ENCODE data around the gene DAG1. TPM values are rescaled to one million over a fixed set of nuclear protein-coding genes. Genes with fewer than 3 reads are reported as not detected.

Gene DAG1
- total RNA-seq, 1 experiment from 2014 or later, result 99.9 TPM

DNA sequence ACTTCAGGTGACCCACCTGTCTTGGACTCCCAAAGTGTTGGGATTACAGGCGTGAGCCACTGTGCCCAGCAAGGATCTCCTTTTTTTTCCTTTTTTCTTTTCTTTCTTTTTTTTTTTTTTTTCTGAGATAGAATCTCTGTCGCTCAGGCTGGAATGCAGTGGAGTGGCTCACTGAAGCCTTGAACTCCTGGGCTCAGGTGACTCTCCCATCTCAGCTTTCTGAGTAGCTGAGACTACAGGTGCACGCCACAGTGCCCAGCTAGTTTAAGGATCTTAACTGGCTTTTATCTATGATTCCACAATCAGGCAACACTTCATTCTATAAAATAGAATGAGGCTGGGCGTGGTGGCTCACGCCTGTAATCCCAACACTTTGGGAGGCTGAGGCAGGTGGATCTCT, 24.7 kb upstream of the DAG1 start:
- Histone ChIP-seq H3K4me1 (ENCODE audit: control insufficient read depth in 1 of 2, insufficient read depth in 2 of 2, low read length in 2 of 2) (peaks cover 7 to 15% of the 10 kb centered on the region in 2 experiments), H3K4me3 (replicated peaks in 1 of 2; ENCODE audit: low read depth in 1 of 2, low read length in 2 of 2) (no peak overlapping the region), H3K9me3 (ENCODE audit: control insufficient read depth in 1 of 2, insufficient read depth in 1 of 2, low read depth in 1 of 2, low read length in 2 of 2) (no peaks in the 10 kb centered on the region), H3K36me3 (ENCODE audit: control insufficient read depth in 1 of 2, insufficient read depth in 2 of 2, low read length in 2 of 2) (no peaks in the 10 kb centered on the region), H3K9me2 (ENCODE audit: insufficient read depth) (no peaks in the 10 kb centered on the region), H3K79me2 (ENCODE audit: insufficient read depth, low read length) (no peaks in the 10 kb centered on the region), H3K27me3 (ENCODE audit: insufficient read depth, low read length) (no peaks in the 10 kb centered on the region), H3K27ac (ENCODE audit: low read depth, low read length) (no peak overlapping the region), H2AFZ (ENCODE audit: low read depth, low read length, poor library complexity, severe bottlenecking) (no peak overlapping the region), H3K9ac (ENCODE audit: low read length) (no peak overlapping the region), H3K4me2 (ENCODE audit: low read length) (no peak overlapping the region), H4K20me1 (ENCODE audit: insufficient read depth) (no peaks in the 10 kb centered on the region)
- BruUV-seq (replicated peaks), result no TSS peak
- RAD21 ChIA-PET (ENCODE audit: low non-redundant PET in 1 of 2, low total read pairs in 2 of 2, uncharacterized antibody in 2 of 2, unreplicated experiment in 2 of 2), result interaction anchor here in 1 of 2 experiments (0.7 kb wide), 1 partner anchor 30 kb away, joined by 4 read pairs; no protein-coding TSS in a partner anchor
- no peak for ATAC-seq
- CTCF ChIA-PET, result interaction anchor here (0.7 to 2.0 kb wide), 2 partner anchors 10 to 414 kb away, joined by 3 to 6 read pairs; no protein-coding TSS in a partner anchor
- no peak for DNase-seq (ENCODE audit: low read depth, low spot score)
- intact Hi-C loops (cut with micrococcal nuclease), result loop anchor here (5.0 kb wide), 1 partner anchor 118 kb away; no protein-coding TSS in a partner anchor
- POLR2A ChIA-PET, result no interaction called here
- TF ChIP-seq ATF3 (IDR thresholded peaks at IDR 0.05) (no peak), EGR1 (IDR thresholded peaks at IDR 0.05; ENCODE audit: low read depth) (no peak), SP1 (IDR thresholded peaks at IDR 0.05; ENCODE audit: low read depth) (no peak), ZBTB33 (IDR thresholded peaks at IDR 0.05; ENCODE audit: extremely low read depth, insufficient replicate concordance, low read length) (no peak), ZNF274 (IDR thresholded peaks at IDR 0.05; ENCODE audit: low read depth, low read length) (no peak), SRF (IDR thresholded peaks at IDR 0.05; ENCODE audit: low read depth) (no peak), FOSL1 (IDR thresholded peaks at IDR 0.05; ENCODE audit: low read depth) (no peak), EZH2 (IDR thresholded peaks at IDR 0.05) (no peak), RAD21 (IDR thresholded peaks at IDR 0.05; ENCODE audit: low read depth) (no peak), YY1 (IDR thresholded peaks at IDR 0.05; ENCODE audit: extremely low read depth, insufficient replicate concordance, low read depth, low read length) (no peak), POLR2AphosphoS5 (IDR thresholded peaks at IDR 0.05; ENCODE audit: low read depth, low read length) (no peak), TCF7L2 (IDR thresholded peaks at IDR 0.05; ENCODE audit: borderline replicate concordance, extremely low read depth, insufficient read depth, insufficient read length) (no peak), POLR2A (IDR thresholded peaks at IDR 0.05; ENCODE audit: borderline replicate concordance, extremely low read depth, insufficient read depth, insufficient read length) (no peak), ZFX (IDR thresholded peaks at IDR 0.05) (no peak)
- TF ChIP-seq, protein P1, sequence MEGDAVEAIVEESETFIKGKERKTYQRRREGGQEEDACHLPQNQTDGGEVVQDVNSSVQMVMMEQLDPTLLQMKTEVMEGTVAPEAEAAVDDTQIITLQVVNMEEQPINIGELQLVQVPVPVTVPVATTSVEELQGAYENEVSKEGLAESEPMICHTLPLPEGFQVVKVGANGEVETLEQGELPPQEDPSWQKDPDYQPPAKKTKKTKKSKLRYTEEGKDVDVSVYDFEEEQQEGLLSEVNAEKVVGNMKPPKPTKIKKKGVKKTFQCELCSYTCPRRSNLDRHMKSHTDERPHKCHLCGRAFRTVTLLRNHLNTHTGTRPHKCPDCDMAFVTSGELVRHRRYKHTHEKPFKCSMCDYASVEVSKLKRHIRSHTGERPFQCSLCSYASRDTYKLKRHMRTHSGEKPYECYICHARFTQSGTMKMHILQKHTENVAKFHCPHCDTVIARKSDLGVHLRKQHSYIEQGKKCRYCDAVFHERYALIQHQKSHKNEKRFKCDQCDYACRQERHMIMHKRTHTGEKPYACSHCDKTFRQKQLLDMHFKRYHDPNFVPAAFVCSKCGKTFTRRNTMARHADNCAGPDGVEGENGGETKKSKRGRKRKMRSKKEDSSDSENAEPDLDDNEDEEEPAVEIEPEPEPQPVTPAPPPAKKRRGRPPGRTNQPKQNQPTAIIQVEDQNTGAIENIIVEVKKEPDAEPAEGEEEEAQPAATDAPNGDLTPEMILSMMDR (IDR thresholded peaks at IDR 0.05 in 2 of 3, conservative IDR thresholded peaks at IDR 0.05 in 1 of 3; ENCODE audit: borderline replicate concordance in 1 of 3, insufficient read depth in 1 of 3, low read depth in 2 of 3, low read length in 2 of 3), result no peak

Measured in HCT116 (cell line).